GM23248 (cell line): Measurements from ENCODE around the gene TMEM250.

Source experiments
- EZH2 ChIP-seq: fragments of 200-600 bp; sonication (generic); IDR thresholded peaks from 2 replicates; pipeline ENCODE4 v1.6.1; 2018; ENCODE audit warnings: antibody characterized with exemption, mild to moderate bottlenecking; ENCODE audit not compliant: insufficient read depth, poor library complexity, severe bottlenecking
- EZH2phosphoT487 ChIP-seq: fragments of 200-600 bp; sonication (generic); IDR thresholded peaks from 2 replicates; pipeline ENCODE4 v1.6.1; 2018; ENCODE audit warnings: antibody characterized with exemption, moderate library complexity, mild to moderate bottlenecking, low read depth; ENCODE audit not compliant: insufficient read depth

DNA sequence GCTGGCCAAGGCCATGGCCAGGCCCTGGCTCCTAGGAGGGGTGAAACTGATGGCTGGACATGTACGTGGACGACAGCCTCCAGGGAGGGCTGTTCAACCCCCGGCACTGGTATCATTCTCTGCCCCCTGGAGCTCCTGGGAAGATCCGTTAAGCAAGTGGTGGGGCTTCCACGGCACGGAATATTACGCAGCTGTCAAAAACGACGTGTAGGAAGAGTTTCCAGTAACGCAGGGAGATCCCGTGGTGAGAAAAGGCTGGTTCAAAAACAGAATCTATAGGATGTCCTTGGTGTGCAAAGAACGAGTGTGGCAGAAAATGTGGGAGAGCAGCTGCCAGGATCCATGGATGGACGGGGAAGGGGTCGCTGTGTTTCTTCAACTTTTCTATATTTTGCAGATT lies 36.3 kb upstream of the TMEM250 start:
- no peak for TF ChIP-seq EZH2
- no peak for TF ChIP-seq EZH2phosphoT487
